ENCODE results near the gene VWA8. TPM values are rescaled to one million over a fixed set of nuclear protein-coding genes. Genes with fewer than 3 reads are reported as not detected.

Gene VWA8
- total and polyA plus RNA-seq, 2 experiments from 2014 or later, result 6.3 to 24.6 TPM

DNA sequence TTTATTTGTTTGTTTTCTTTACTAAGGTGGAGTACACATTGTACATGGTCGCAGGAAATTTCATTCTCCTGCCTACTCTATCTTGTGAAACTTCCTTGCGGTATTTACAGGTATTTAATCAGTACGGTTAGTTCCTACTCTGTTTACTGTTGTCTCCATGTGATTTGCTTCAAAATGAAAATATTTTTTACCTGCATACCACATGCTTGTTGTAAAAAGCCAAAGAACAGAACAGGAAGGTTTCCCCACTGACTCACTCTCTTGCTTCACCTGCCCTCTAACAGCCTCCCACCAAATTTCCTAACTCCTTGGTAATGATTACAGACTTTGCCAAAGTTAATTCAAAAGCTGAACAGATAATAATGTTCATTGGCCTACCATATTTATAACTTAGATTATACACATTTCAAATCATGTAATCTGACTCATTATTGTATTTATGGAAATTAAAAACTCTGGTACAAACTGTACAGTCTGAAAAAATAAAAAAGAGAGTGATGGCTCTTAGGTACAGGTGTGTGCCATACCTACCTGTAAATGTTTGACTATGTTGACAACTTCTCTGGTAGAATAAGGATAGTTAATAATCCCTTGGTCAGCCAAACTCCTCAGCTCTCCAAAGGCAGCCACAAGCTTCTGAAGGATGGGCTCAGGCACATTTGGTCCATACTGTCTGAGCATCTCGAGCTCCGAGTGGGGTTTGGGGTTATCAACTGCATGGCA lies 239.9 kb downstream of the VWA8 start (continued):
- TF ChIP-seq POLR2AphosphoS5 (IDR thresholded peaks at IDR 0.05; ENCODE audit: low read depth), result no peak
- no peak for TF ChIP-seq EZH2phosphoT487 (IDR thresholded peaks at IDR 0.05; ENCODE audit: unreplicated experiment)
- no peak for TF ChIP-seq ZNF114 (CRISPR knock-in tag; IDR thresholded peaks at IDR 0.05)

DNA sequence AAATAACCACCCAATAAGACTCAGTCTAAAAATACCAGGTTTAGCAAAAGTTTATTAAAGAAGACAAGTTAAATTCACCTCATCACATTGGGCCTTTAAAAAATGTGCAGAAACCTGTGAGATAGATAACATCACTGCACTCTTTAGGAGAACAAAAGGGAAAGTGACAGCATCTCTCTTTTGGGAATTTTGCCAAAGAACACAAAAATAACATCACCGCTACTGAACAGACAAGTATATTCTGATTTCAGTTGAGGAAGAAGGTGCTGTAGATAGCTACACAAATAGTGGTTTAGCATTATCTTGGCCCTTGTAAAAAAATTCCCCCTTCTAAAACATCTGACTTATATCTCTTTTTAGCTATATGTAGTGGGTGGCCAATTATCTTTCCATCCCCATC lies 244.7 kb downstream of the VWA8 start:
- H3K36me3 ChIP-seq (ENCODE audit: insufficient read depth), result no peaks in the 10 kb centered on the region
- no peak for DNase-seq (ENCODE audit: low spot score)
- H3K4me1 Mint-ChIP-seq, result peaks cover 6% of the 10 kb centered on the region; the same call in 1 of the 3 replicates
- H3K27me3 Mint-ChIP-seq (ENCODE audit: insufficient read depth, low read depth, poor library complexity), result no peaks in the 10 kb centered on the region
- no peaks in the 10 kb centered on the region for H3K27me3 ChIP-seq (ENCODE audit: insufficient read depth)
- no peak overlapping the region for H3K4me3 ChIP-seq
- H3F3A ChIP-seq (replicated peaks; ENCODE audit: low read depth), result no peaks in the 10 kb centered on the region
- no peak overlapping the region for H3K27ac ChIP-seq (ENCODE audit: low read depth)
- H2AFZ ChIP-seq, result no peak overlapping the region
- no peak for TF ChIP-seq POLR2AphosphoS5 (IDR thresholded peaks at IDR 0.05; ENCODE audit: low read depth)
- TF ChIP-seq ZNF331 (CRISPR knock-in tag; IDR thresholded peaks at IDR 0.05; ENCODE audit: low read depth), result no peak
- no peak for TF ChIP-seq REST (IDR thresholded peaks at IDR 0.05; ENCODE audit: unreplicated experiment)
- no peak for TF ChIP-seq CREB1 (CRISPR knock-in tag; IDR thresholded peaks at IDR 0.05; ENCODE audit: low read depth)
- no peak for TF ChIP-seq EZH2 (IDR thresholded peaks at IDR 0.05; ENCODE audit: low read depth, unreplicated experiment)
- no peak for TF ChIP-seq ZNF462 (CRISPR knock-in tag; IDR thresholded peaks at IDR 0.05)
- no peak for TF ChIP-seq EZH2phosphoT487 (IDR thresholded peaks at IDR 0.05; ENCODE audit: unreplicated experiment)
- TF ChIP-seq STAT1 (IDR thresholded peaks at IDR 0.05; ENCODE audit: unreplicated experiment), result no peak
- no peak for TF ChIP-seq JUNB (IDR thresholded peaks at IDR 0.05; ENCODE audit: unreplicated experiment)
- TF ChIP-seq, protein P1, sequence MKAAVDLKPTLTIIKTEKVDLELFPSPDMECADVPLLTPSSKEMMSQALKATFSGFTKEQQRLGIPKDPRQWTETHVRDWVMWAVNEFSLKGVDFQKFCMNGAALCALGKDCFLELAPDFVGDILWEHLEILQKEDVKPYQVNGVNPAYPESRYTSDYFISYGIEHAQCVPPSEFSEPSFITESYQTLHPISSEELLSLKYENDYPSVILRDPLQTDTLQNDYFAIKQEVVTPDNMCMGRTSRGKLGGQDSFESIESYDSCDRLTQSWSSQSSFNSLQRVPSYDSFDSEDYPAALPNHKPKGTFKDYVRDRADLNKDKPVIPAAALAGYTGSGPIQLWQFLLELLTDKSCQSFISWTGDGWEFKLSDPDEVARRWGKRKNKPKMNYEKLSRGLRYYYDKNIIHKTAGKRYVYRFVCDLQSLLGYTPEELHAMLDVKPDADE (IDR thresholded peaks at IDR 0.05), result no peak
- TF ChIP-seq, protein P2, sequence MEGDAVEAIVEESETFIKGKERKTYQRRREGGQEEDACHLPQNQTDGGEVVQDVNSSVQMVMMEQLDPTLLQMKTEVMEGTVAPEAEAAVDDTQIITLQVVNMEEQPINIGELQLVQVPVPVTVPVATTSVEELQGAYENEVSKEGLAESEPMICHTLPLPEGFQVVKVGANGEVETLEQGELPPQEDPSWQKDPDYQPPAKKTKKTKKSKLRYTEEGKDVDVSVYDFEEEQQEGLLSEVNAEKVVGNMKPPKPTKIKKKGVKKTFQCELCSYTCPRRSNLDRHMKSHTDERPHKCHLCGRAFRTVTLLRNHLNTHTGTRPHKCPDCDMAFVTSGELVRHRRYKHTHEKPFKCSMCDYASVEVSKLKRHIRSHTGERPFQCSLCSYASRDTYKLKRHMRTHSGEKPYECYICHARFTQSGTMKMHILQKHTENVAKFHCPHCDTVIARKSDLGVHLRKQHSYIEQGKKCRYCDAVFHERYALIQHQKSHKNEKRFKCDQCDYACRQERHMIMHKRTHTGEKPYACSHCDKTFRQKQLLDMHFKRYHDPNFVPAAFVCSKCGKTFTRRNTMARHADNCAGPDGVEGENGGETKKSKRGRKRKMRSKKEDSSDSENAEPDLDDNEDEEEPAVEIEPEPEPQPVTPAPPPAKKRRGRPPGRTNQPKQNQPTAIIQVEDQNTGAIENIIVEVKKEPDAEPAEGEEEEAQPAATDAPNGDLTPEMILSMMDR (conservative IDR thresholded peaks at IDR 0.05; ENCODE audit: low read depth in 2 of 2), result no peak
- no peak for TF ChIP-seq ZNF114 (CRISPR knock-in tag; IDR thresholded peaks at IDR 0.05)
- no peaks in the 10 kb centered on the region for H3K36me3 Mint-ChIP-seq (ENCODE audit: low read depth)
- no peaks in the 10 kb centered on the region; the same call in 1 of the 2 replicates for H4K20me1 ChIP-seq (replicated peaks; ENCODE audit: insufficient read depth)
- no peak overlapping the region for H3K4me2 ChIP-seq
- no peaks in the 10 kb centered on the region for H3K9me3 Mint-ChIP-seq
- peak overlapping the region; percentile 58; the same call in 1 of the 2 replicates for H3K27ac Mint-ChIP-seq
- ATAC-seq, result no peak
- no peaks in the 10 kb centered on the region for H3K9me2 ChIP-seq (ENCODE audit: insufficient read depth)
- no peaks in the 10 kb centered on the region for H3K79me2 ChIP-seq (replicated peaks; ENCODE audit: insufficient read depth)
- 0 out of 2 replicates have a peak, but pooled peaks cover 14% of the 10 kb centered on the region for H3K4me1 ChIP-seq (ENCODE audit: insufficient read depth)
- H3K4me3 Mint-ChIP-seq, result no peak overlapping the region

All from GM23338 (cell line).